Neuronal stem cell (in vitro differentiated cells): Measurements from ENCODE around the gene RRM2.

ENCODE experiments used
- DNase-seq: peaks from one replicate; pipeline ENCODE4 v3.0.0-alpha.2; 2013; ENCODE audit warnings: low spot score
- H2AFZ ChIP-seq: one replicate; pipeline ENCODE4 v1.6.1; 2013; ENCODE audit warnings: mild to moderate bottlenecking, low read length, inconsistent platforms
- H2AK5ac ChIP-seq: 2 replicates; pipeline ENCODE4 v1.6.1; 2013; ENCODE audit warnings: low read depth, mild to moderate bottlenecking, inconsistent platforms, low read length, moderate library complexity, mixed read lengths
- H2BK120ac ChIP-seq: 2 replicates; pipeline ENCODE4 v1.6.1; 2013; ENCODE audit warnings: low read depth, mild to moderate bottlenecking, inconsistent platforms, low read length, moderate library complexity, mixed read lengths
- H2BK12ac ChIP-seq: one replicate; pipeline ENCODE4 v1.6.1; 2013; ENCODE audit warnings: low read length, inconsistent platforms
- H2BK15ac ChIP-seq: 2 replicates; pipeline ENCODE4 v1.6.1; 2013; ENCODE audit warnings: mild to moderate bottlenecking, low read length, inconsistent platforms, mixed read lengths
- H2BK5ac ChIP-seq: one replicate; pipeline ENCODE4 v1.6.1; 2013; ENCODE audit warnings: inconsistent platforms, mild to moderate bottlenecking, low read length, moderate library complexity
- H3K14ac ChIP-seq: one replicate; pipeline ENCODE4 v1.6.1; 2013; ENCODE audit warnings: low read length, inconsistent platforms
- H3K18ac ChIP-seq: 2 replicates; pipeline ENCODE4 v1.6.1; 2013; ENCODE audit warnings: low read length, inconsistent platforms
- H3K23ac ChIP-seq: 2 replicates; pipeline ENCODE4 v1.6.1; 2013; ENCODE audit warnings: low read depth, mild to moderate bottlenecking, mixed read lengths, low read length, inconsistent platforms; ENCODE audit not compliant: poor library complexity
- H3K27ac ChIP-seq: replicated peaks from 3 replicates; pipeline ENCODE4 v1.5.1; 2013; ENCODE audit warnings: low read length, inconsistent platforms
- H3K27me3 ChIP-seq, 3 experiments: 2 replicates each; pipeline ENCODE4 v1.6.1; 2013; ENCODE audit warnings: low read length in 3 of 3, mild to moderate bottlenecking in 2 of 3, inconsistent platforms in 1 of 3, low read depth in 1 of 3, mixed read lengths in 1 of 3, moderate library complexity in 1 of 3; ENCODE audit not compliant: control insufficient read depth in 3 of 3, insufficient read depth in 3 of 3
- H3K36me3 ChIP-seq, 2 donors: replicated peaks in 1 of 2; 2 replicates each; pipeline ENCODE4 v1.6.1; 2013; ENCODE audit warnings: low read length in 2 of 2; ENCODE audit not compliant: control insufficient read depth in 2 of 2, insufficient read depth in 2 of 2
- H3K4ac ChIP-seq: 2 replicates; pipeline ENCODE4 v1.6.1; 2013; ENCODE audit warnings: inconsistent platforms, mild to moderate bottlenecking, low read length, moderate library complexity
- H3K4me1 ChIP-seq, 2 donors: 1 replicate in 1 of 2; 2 replicates in 1 of 2; pipeline ENCODE4 v1.6.1; 2013; ENCODE audit warnings: low read length in 2 of 2, low read depth in 1 of 2; ENCODE audit not compliant: control insufficient read depth in 2 of 2, insufficient read depth in 1 of 2
- H3K4me2 ChIP-seq: one replicate; pipeline ENCODE4 v1.6.1; 2013; ENCODE audit warnings: mild to moderate bottlenecking, low read length, inconsistent platforms; ENCODE audit not compliant: insufficient read depth, poor library complexity, severe bottlenecking
- H3K4me3 ChIP-seq, 2 donors: 2 replicates each; pipeline ENCODE4 v1.5.1; 2013; ENCODE audit warnings: low read length in 2 of 2, mild to moderate bottlenecking in 2 of 2, inconsistent platforms in 1 of 2, moderate library complexity in 1 of 2
- H3K79me1 ChIP-seq: one replicate; pipeline ENCODE4 v1.6.1; 2013; ENCODE audit warnings: low read depth, mild to moderate bottlenecking, inconsistent platforms, low read length, moderate library complexity
- H3K9ac ChIP-seq: one replicate; pipeline ENCODE4 v1.6.1; 2013; ENCODE audit warnings: mild to moderate bottlenecking, low read depth, low read length, inconsistent platforms; ENCODE audit not compliant: poor library complexity
- H3K9me3 ChIP-seq, 2 donors: replicated peaks in 1 of 2; 2 replicates each; pipeline versions ENCODE3 to v1.6.1; 2013; ENCODE audit warnings: low read length in 2 of 2, mild to moderate bottlenecking in 2 of 2, inconsistent platforms in 1 of 2, low read depth in 1 of 2, mixed read lengths in 1 of 2, moderate library complexity in 1 of 2; ENCODE audit not compliant: control insufficient read depth in 2 of 2, insufficient read depth in 1 of 2
- H4K8ac ChIP-seq: one replicate; pipeline ENCODE4 v1.6.1; 2013; ENCODE audit warnings: low read depth, mild to moderate bottlenecking, inconsistent platforms, low read length, moderate library complexity
- H4K91ac ChIP-seq: one replicate; pipeline ENCODE4 v1.6.1; 2013; ENCODE audit warnings: low read length, low read depth, mild to moderate bottlenecking, inconsistent platforms; ENCODE audit not compliant: poor library complexity
- WGBS, 2 donors: extraction: QIAGEN DNeasy Blood & Tissue Kit; methylation state at CpG; one replicate each; pipeline ENCODE4 v1.1.7; 2013; ENCODE audit warnings: missing lambda C conversion rate in 2 of 2, mixed read lengths in 1 of 2; ENCODE audit not compliant: insufficient read length in 2 of 2, insufficient replicate concordance in 1 of 2; ENCODE audit errors: extremely low coverage in 2 of 2; 5-methylcytosine and 5-hydroxymethylcytosine counted together

RRM2 gene

GRCh38 chr2:10120877-10121574 lies 1.5 kb upstream of the RRM2 start:
- Histone ChIP-seq H3K27ac (no peak overlapping the region), H3K4me2 (peak overlapping the region; percentile 78), H3K36me3 (peaks cover 10 to 30% of the 10 kb centered on the region in 2 donors), H4K8ac (no peak overlapping the region), H2BK120ac (no peak overlapping the region), H3K9me3 (no peaks in the 10 kb centered on the region), H2AFZ (peak overlapping the region; percentile 81), H2BK12ac (no peak overlapping the region), H3K23ac (no peak overlapping the region), H3K4ac (no peak overlapping the region), H4K91ac (no peak overlapping the region), H3K9ac (no peak overlapping the region), H3K14ac (no peak overlapping the region), H2AK5ac (no peak overlapping the region), H2BK15ac (no peak overlapping the region), H3K4me3 (peak overlapping the region; percentile 78 to 94), H3K18ac (no peak overlapping the region), H3K4me1 (peaks cover 7 to 14% of the 10 kb centered on the region in 2 donors), H2BK5ac (no peak overlapping the region), H3K27me3 (no peaks in the 10 kb centered on the region), H3K79me1 (peaks cover 6% of the 10 kb centered on the region)
- DNase-seq: no peak
- WGBS, 2 donors: no CpG with 5 or more reads among the region's 13 CpGs

- H3K36me3 ChIP-seq: peaks cover 22 to 53% of the 10 kb centered on the region in 2 donors
- H4K8ac ChIP-seq: no peak overlapping the region
- H3K23ac ChIP-seq: no peak overlapping the region
- H3K27ac ChIP-seq: no peak overlapping the region
- H3K14ac ChIP-seq: no peak overlapping the region
- WGBS, 2 donors: no CpG with 5 or more reads among the region's 18 CpGs
- peak overlapping the region; percentile 96 for H3K18ac ChIP-seq
- H3K79me1 ChIP-seq: peaks cover 6% of the 10 kb centered on the region
- H2BK5ac ChIP-seq: no peak overlapping the region
- peak overlapping the region; percentile 83 for H3K4me2 ChIP-seq
- no peak overlapping the region for H4K91ac ChIP-seq
- peak overlapping the region; percentile 94 to 96 for H3K4me3 ChIP-seq
- no peaks in the 10 kb centered on the region for H3K9me3 ChIP-seq
- no peak for DNase-seq
- no peak overlapping the region for H2AK5ac ChIP-seq
- H2BK15ac ChIP-seq: no peak overlapping the region
- H3K27me3 ChIP-seq: no peaks in the 10 kb centered on the region
- H2BK12ac ChIP-seq: no peak overlapping the region
- H3K4me1 ChIP-seq: peaks cover 8 to 16% of the 10 kb centered on the region in 2 donors
- H3K4ac ChIP-seq: no peak overlapping the region
- peak overlapping the region; percentile 87 for H2AFZ ChIP-seq
- peak overlapping the region; percentile 97 for H3K9ac ChIP-seq
- H2BK120ac ChIP-seq: no peak overlapping the region
These were observed 742 bp downstream of the RRM2 start for GRCh38 chr2:10123281-10123680.

GRCh38 chr2:10124538-10125045 lies 2.1 kb downstream of the RRM2 start:
- Histone ChIP-seq H3K27me3 (no peaks in the 10 kb centered on the region), H3K4me1 (peaks cover 8 to 18% of the 10 kb centered on the region in 2 donors), H3K18ac (no peak overlapping the region), H4K8ac (no peak overlapping the region), H4K91ac (no peak overlapping the region), H3K9ac (no peak overlapping the region), H3K79me1 (peaks cover 6% of the 10 kb centered on the region), H3K4me2 (no peak overlapping the region), H2AK5ac (no peak overlapping the region), H3K9me3 (no peaks in the 10 kb centered on the region), H2BK120ac (no peak overlapping the region), H2AFZ (no peak overlapping the region), H3K27ac (no peak overlapping the region), H2BK15ac (no peak overlapping the region), H3K4me3 (peak overlapping the region in 1 of 2 donors; percentile 94), H3K36me3 (peaks cover 29 to 66% of the 10 kb centered on the region in 2 donors), H3K23ac (no peak overlapping the region), H2BK12ac (no peak overlapping the region), H3K4ac (no peak overlapping the region), H2BK5ac (no peak overlapping the region), H3K14ac (no peak overlapping the region)
- DNase-seq: peak; percentile 60
- no CpG with 5 or more reads among the region's 5 CpGs for WGBS, 2 donors

GRCh38 chr2:10125842-10126631 lies 3.5 kb downstream of the RRM2 start:
- Histone ChIP-seq H3K23ac (no peak overlapping the region), H4K91ac (no peak overlapping the region), H3K18ac (no peak overlapping the region), H2BK15ac (no peak overlapping the region), H2AFZ (no peak overlapping the region), H2BK120ac (no peak overlapping the region), H3K27me3 (no peaks in the 10 kb centered on the region), H2BK12ac (no peak overlapping the region), H3K27ac (no peak overlapping the region), H3K79me1 (peaks cover 6% of the 10 kb centered on the region), H3K36me3 (peaks cover 29 to 80% of the 10 kb centered on the region in 2 donors), H3K9me3 (no peaks in the 10 kb centered on the region), H3K4me1 (peaks cover 6 to 18% of the 10 kb centered on the region in 2 donors), H3K4ac (no peak overlapping the region), H2AK5ac (no peak overlapping the region), H4K8ac (no peak overlapping the region), H3K14ac (no peak overlapping the region), H3K9ac (no peak overlapping the region), H3K4me2 (no peak overlapping the region), H3K4me3 (no peak overlapping the region), H2BK5ac (no peak overlapping the region)
- no CpG with 5 or more reads among the region's 6 CpGs for WGBS, 2 donors
- DNase-seq: no peak
